PC-3 (cell line): ENCODE results near the gene TRAF3IP3. TPM values are rescaled to one million over a fixed set of nuclear protein-coding genes. Genes with fewer than 3 reads are reported as not detected.

Experiments
- ATAC-seq: fragments of 200-7000 bp; cut with Tn5 transposase; 2 replicates; pipeline ENCODE4 v1.9.1; 2020; ENCODE audit warnings: mild to moderate bottlenecking, moderate library complexity
- BruUV-seq: library from RNA; stranded (reverse); fragments of 400-500 nt; replicated peaks from 2 replicates; lab custom pipeline; 2021; lab: Mats Ljungman, UMichigan
- CTCF ChIA-PET: fragments of 300-600 bp; sonication (Branson Sonifier 250); formaldehyde crosslinking; loops from one replicate; lab custom pipeline; 2022; ENCODE audit warnings: antibody characterized with exemption; lab: Charles Lee
- POLR2A ChIA-PET: fragments of 300-600 bp; sonication (Branson Sonifier 250); formaldehyde crosslinking; loops from one replicate; lab custom pipeline; 2022; ENCODE audit warnings: antibody characterized with exemption; ENCODE audit not compliant: unreplicated experiment; lab: Charles Lee
- DNase-seq: peaks from one replicate; pipeline ENCODE4 v3.0.0-alpha.2; 2015
- H2AFZ ChIP-seq: fragments of 300-600 bp; sonication (generic); 2 replicates; pipeline ENCODE4 v1.6.0; 2016; ENCODE audit warnings: antibody characterized with exemption, low read length
- H3F3A ChIP-seq: fragments of 300-600 bp; sonication (generic); one replicate; pipeline ENCODE4 v1.6.0; 2017; ENCODE audit warnings: antibody characterized with exemption, low read length, control low read depth, mild to moderate bottlenecking; ENCODE audit not compliant: unreplicated experiment
- H3K27ac ChIP-seq: fragments of 300-600 bp; sonication (generic); 2 replicates; pipeline ENCODE4 v1.5.1; 2016; ENCODE audit warnings: mild to moderate bottlenecking, low read length
- H3K27me3 ChIP-seq: fragments of 300-600 bp; sonication (generic); 2 replicates; pipeline ENCODE4 v1.6.1; 2016; ENCODE audit warnings: low read length, mixed read lengths
- H3K36me3 ChIP-seq: fragments of 300-600 bp; sonication (generic); 2 replicates; pipeline ENCODE4 v1.6.1; 2016; ENCODE audit warnings: low read depth, mixed run types, low read length, mixed read lengths
- H3K4me1 ChIP-seq: fragments of 300-600 bp; sonication (generic); 2 replicates; pipeline ENCODE4 v1.5.1; 2016; ENCODE audit warnings: low read length; ENCODE audit not compliant: insufficient read depth
- H3K4me2 ChIP-seq: fragments of 300-600 bp; sonication (generic); 2 replicates; pipeline ENCODE4 v1.6.0; 2016; ENCODE audit warnings: low read length
- H3K4me3 ChIP-seq: fragments of 300-600 bp; sonication (generic); 2 replicates; pipeline ENCODE4 v1.5.1; 2016; ENCODE audit warnings: mild to moderate bottlenecking, low read length, mixed read lengths
- H3K79me2 ChIP-seq: fragments of 300-600 bp; sonication (generic); 2 replicates; pipeline ENCODE4 v1.6.1; 2017; ENCODE audit warnings: low read length, mixed read lengths
- H3K9ac ChIP-seq: fragments of 300-600 bp; sonication (generic); 2 replicates; pipeline ENCODE4 v1.6.0; 2016; ENCODE audit warnings: mild to moderate bottlenecking, low read length
- H3K9me2 ChIP-seq: fragments of 300-600 bp; sonication (generic); replicated peaks from 2 replicates; pipeline ENCODE4 v1.6.1; 2016; ENCODE audit warnings: mixed run types, low read length, mixed read lengths
- H3K9me3 ChIP-seq: fragments of 300-600 bp; sonication (generic); 2 replicates; pipeline ENCODE4 v1.6.1; 2016; ENCODE audit warnings: low read length, mixed read lengths
- H4K20me1 ChIP-seq: fragments of 300-600 bp; sonication (generic); 2 replicates; pipeline ENCODE4 v1.6.1; 2016; ENCODE audit warnings: low read length, mixed read lengths
- CTCF ChIP-seq: fragments of 300-600 bp; sonication (generic); conservative IDR thresholded peaks from 2 replicates; pipeline ENCODE4 v1.5.1; 2017; ENCODE audit warnings: antibody characterized with exemption, low read depth, mild to moderate bottlenecking, low read length
- EZH2 ChIP-seq: fragments of 300-600 bp; sonication (generic); IDR thresholded peaks from one replicate; pipeline ENCODE4 v1.6.1; 2017; ENCODE audit warnings: antibody characterized with exemption, mild to moderate bottlenecking, low read length; ENCODE audit not compliant: unreplicated experiment
- EZH2phosphoT487 ChIP-seq: fragments of 300-600 bp; sonication (generic); IDR thresholded peaks from 2 replicates; pipeline ENCODE4 v1.6.1; 2018; ENCODE audit warnings: mild to moderate bottlenecking, antibody characterized with exemption, low read length, borderline replicate concordance
- intact Hi-C: fragments of 100-400 bp; cut with micrococcal nuclease; formaldehyde crosslinking; loops from 2 replicates; pipeline ENCODE4 v1.9.0; 2023
- total RNA-seq: library from RNA; depleted of rRNA; stranded (reverse); fragments of >200 nt; gene quantifications from 2 replicates; pipeline ENCODE4 v1.2.3, GENCODE V29; 2014

The TRAF3IP3 gene
- total RNA-seq, 1 experiment from 2014 or later = not detected

GRCh38 chr1:209774592-209774991 lies 18.7 kb downstream of the TRAF3IP3 start:
- Histone ChIP-seq H3K27ac (no peak overlapping the region), H3K4me1 (peaks cover 3% of the 10 kb centered on the region), H3K4me2 (no peak overlapping the region), H3K9me2 (no peaks in the 10 kb centered on the region), H3K36me3 (no peaks in the 10 kb centered on the region), H3K4me3 (no peak overlapping the region), H4K20me1 (no peaks in the 10 kb centered on the region), H2AFZ (no peak overlapping the region), H3K27me3 (no peaks in the 10 kb centered on the region), H3F3A (no peaks in the 10 kb centered on the region), H3K79me2 (no peaks in the 10 kb centered on the region), H3K9me3 (no peaks in the 10 kb centered on the region), H3K9ac (no peak overlapping the region)
- TF ChIP-seq EZH2 (no peak), CTCF (no peak)
- no TSS peak for BruUV-seq
- DNase-seq = no peak
- ATAC-seq = no peak
- ChIA-PET POLR2A (no interaction called here), CTCF (no interaction called here)
- intact Hi-C loops = no loop called here

GRCh38 chr1:209775678-209776077 lies 19.8 kb downstream of the TRAF3IP3 start:
- no peak overlapping the region for H3K4me3 ChIP-seq
- POLR2A ChIA-PET = interaction anchor here (0.6 to 1.0 kb wide), 2 partner anchors 9 to 30 kb away, joined by 3 to 8 read pairs; partner anchors contain the start of genes C1orf74 and IRF6
- TF ChIP-seq CTCF = no peak
- no peak for TF ChIP-seq EZH2phosphoT487
- no peak for TF ChIP-seq EZH2

GRCh38 chr1:209777587-209777986 lies 21.7 kb downstream of the TRAF3IP3 start:
- H3K9ac ChIP-seq = no peak overlapping the region
- H3K36me3 ChIP-seq = no peaks in the 10 kb centered on the region
- H3K79me2 ChIP-seq = peaks cover 3% of the 10 kb centered on the region; the same call in 1 of the 2 replicates
- H3K4me2 ChIP-seq = no peak overlapping the region
- no peaks in the 10 kb centered on the region for H3K9me3 ChIP-seq
- BruUV-seq = no TSS peak
- TF ChIP-seq EZH2phosphoT487 (no peak), CTCF (no peak), EZH2 (no peak)
- H3K27me3 ChIP-seq = no peaks in the 10 kb centered on the region
- ATAC-seq (no peak), DNase-seq (no peak)
- H3F3A ChIP-seq = no peaks in the 10 kb centered on the region
- no peaks in the 10 kb centered on the region for H3K9me2 ChIP-seq
- no peak overlapping the region for H3K4me3 ChIP-seq
- H4K20me1 ChIP-seq = no peaks in the 10 kb centered on the region
- H3K27ac ChIP-seq = no peak overlapping the region
- CTCF ChIA-PET = interaction anchor here (0.8 kb wide), 1 partner anchor 29 kb away, joined by 4 read pairs; no protein-coding TSS in a partner anchor
- intact Hi-C loops = no loop called here
- no peak overlapping the region for H2AFZ ChIP-seq
- H3K4me1 ChIP-seq = no peaks in the 10 kb centered on the region
- POLR2A ChIA-PET = no interaction called here

More at GRCh38 chr1:209775678-209776077, 19.8 kb downstream of the TRAF3IP3 start:
- DNase-seq (no peak), ATAC-seq (no peak)
- H3K9me3 ChIP-seq = no peaks in the 10 kb centered on the region
- no peaks in the 10 kb centered on the region for H3K36me3 ChIP-seq
- H2AFZ ChIP-seq = no peak overlapping the region
- intact Hi-C loops = no loop called here
- no peaks in the 10 kb centered on the region for H3K27me3 ChIP-seq
- no peak overlapping the region for H3K27ac ChIP-seq
- no peaks in the 10 kb centered on the region for H3K4me1 ChIP-seq
- CTCF ChIA-PET = no interaction called here
- H3K9ac ChIP-seq = no peak overlapping the region
- no peaks in the 10 kb centered on the region for H3K79me2 ChIP-seq
- H4K20me1 ChIP-seq = no peaks in the 10 kb centered on the region
- H3K4me2 ChIP-seq = no peak overlapping the region
- no TSS peak for BruUV-seq
- H3F3A ChIP-seq = no peaks in the 10 kb centered on the region
- no peaks in the 10 kb centered on the region for H3K9me2 ChIP-seq
